Panc1 (cell line): ENCODE results near the gene TSPAN3. TPM values are rescaled to one million over a fixed set of nuclear protein-coding genes. Genes with fewer than 3 reads are reported as not detected.

Source experiments
- ATAC-seq: fragments of 200-7000 bp; cut with Tn5 transposase; 2 replicates; pipeline ENCODE4 v1.9.1; 2020; ENCODE audit warnings: mild to moderate bottlenecking, moderate library complexity
- BruUV-seq: library from RNA; stranded (reverse); fragments of 400-500 nt; replicated peaks from 2 replicates; lab custom pipeline; 2021; lab: Mats Ljungman, UMichigan
- CTCF ChIA-PET: fragments of 300-600 bp; sonication (Branson Sonifier 250); formaldehyde crosslinking; loops from one replicate; lab custom pipeline; 2022; ENCODE audit warnings: antibody characterized with exemption; lab: Charles Lee
- POLR2A ChIA-PET: fragments of 300-600 bp; sonication (Branson Sonifier 250); formaldehyde crosslinking; loops from one replicate; lab custom pipeline; 2022; ENCODE audit warnings: antibody characterized with exemption; lab: Charles Lee
- DNase-seq: peaks from one replicate; pipeline ENCODE4 v3.0.0-alpha.2; 2010; ENCODE audit warnings: low read depth, low spot score
- H3K27ac ChIP-seq: 2 replicates; pipeline ENCODE4 v1.5.1; 2011; ENCODE audit warnings: mild to moderate bottlenecking, low read length, inconsistent platforms
- H3K27me3 ChIP-seq: fragments of 200-500 bp; sonication (Bioruptor generic); 2 replicates; pipeline ENCODE4 v1.6.0; 2014; ENCODE audit warnings: low read length, inconsistent platforms; ENCODE audit not compliant: control insufficient read depth, insufficient read depth
- H3K36me3 ChIP-seq: fragments of 200-500 bp; sonication (Bioruptor generic); 2 replicates; pipeline ENCODE4 v1.5.1; 2014; ENCODE audit warnings: inconsistent platforms, mild to moderate bottlenecking, low read length, moderate library complexity; ENCODE audit not compliant: control insufficient read depth, insufficient read depth
- H3K4me1 ChIP-seq: 2 replicates; pipeline ENCODE4 v1.5.1; 2011; ENCODE audit warnings: inconsistent platforms, mild to moderate bottlenecking, low read length, moderate library complexity; ENCODE audit not compliant: control insufficient read depth, insufficient read depth
- H3K4me3 ChIP-seq, 2 experiments: 2 replicates each; pipeline ENCODE4 v1.5.1; 2011 to 2012; ENCODE audit warnings: low read depth in 2 of 2, low read length in 2 of 2, mild to moderate bottlenecking in 2 of 2, inconsistent platforms in 1 of 2, moderate library complexity in 1 of 2
- H3K9me3 ChIP-seq: fragments of 200-500 bp; sonication (Bioruptor generic); 2 replicates; pipeline ENCODE4 v1.5.1; 2014; ENCODE audit warnings: low read depth, mild to moderate bottlenecking, inconsistent platforms, low read length, moderate library complexity; ENCODE audit not compliant: control insufficient read depth, insufficient read depth
- CTCF ChIP-seq: fragments of 450-650 bp; IDR thresholded peaks from 2 replicates; pipeline ENCODE4 v1.5.1; 2017; ENCODE audit warnings: mild to moderate bottlenecking
- POLR2AphosphoS5 ChIP-seq: IDR thresholded peaks from 2 replicates; pipeline ENCODE4 v1.6.1; 2012; ENCODE audit warnings: mild to moderate bottlenecking, low read depth, low read length, moderate library complexity
- SIN3A ChIP-seq: IDR thresholded peaks from 2 replicates; pipeline ENCODE4 v1.6.1; 2012; ENCODE audit warnings: low read depth, mild to moderate bottlenecking, low read length, moderate library complexity, borderline replicate concordance; ENCODE audit not compliant: insufficient read depth
- TCF7L2 ChIP-seq: IDR thresholded peaks from 2 replicates; pipeline ENCODE4 v1.6.1; 2011; ENCODE audit warnings: mild to moderate bottlenecking, low read depth, low read length, inconsistent platforms
- in situ Hi-C: cut with HindIII; loops from 2 replicates; pipeline ENCODE4 v1.10.0; 2016; ENCODE audit warnings: low sequenced_read_pairs, low pct_unique_long_range_greater_than_20kb
- intact Hi-C: fragments of 100-400 bp; cut with micrococcal nuclease; formaldehyde crosslinking; loops from one replicate; pipeline ENCODE4 v1.10.0; 2022; ENCODE audit not compliant: unreplicated experiment
- total RNA-seq: library from RNA; stranded (reverse); gene quantifications from one replicate; pipeline ENCODE4 v1.2.1, GENCODE V29; 2021; ENCODE audit not compliant: unreplicated experiment
- TF ChIP-seq, protein P1 (sequence below), 2 experiments: IDR thresholded peaks; 2 replicates each; pipeline ENCODE4 v1.6.1; 2011 to 2012; ENCODE audit warnings: low read depth in 2 of 2, control low read depth in 1 of 2, low read length in 1 of 2, mild to moderate bottlenecking in 1 of 2, moderate library complexity in 1 of 2; ENCODE audit not compliant: insufficient read depth in 1 of 2

TSPAN3 gene
- total RNA-seq, 1 experiment from 2014 or later = 130 TPM

GRCh38 chr15:77097921-77098320 lies 27.0 kb upstream of the TSPAN3 start:
- Histone ChIP-seq H3K4me1 (no peaks in the 10 kb centered on the region), H3K27me3 (no peaks in the 10 kb centered on the region; the same call in 1 of the 2 replicates), H3K4me3 (no peak overlapping the region), H3K36me3 (no peaks in the 10 kb centered on the region), H3K27ac (no peak overlapping the region), H3K9me3 (no peaks in the 10 kb centered on the region)
- no TSS peak for BruUV-seq
- no peak for DNase-seq
- POLR2A ChIA-PET = no interaction called here
- intact Hi-C loops = no loop called here
- TF ChIP-seq CTCF (no peak), SIN3A (no peak), POLR2AphosphoS5 (no peak), TCF7L2 (no peak)
- TF ChIP-seq, protein P1, sequence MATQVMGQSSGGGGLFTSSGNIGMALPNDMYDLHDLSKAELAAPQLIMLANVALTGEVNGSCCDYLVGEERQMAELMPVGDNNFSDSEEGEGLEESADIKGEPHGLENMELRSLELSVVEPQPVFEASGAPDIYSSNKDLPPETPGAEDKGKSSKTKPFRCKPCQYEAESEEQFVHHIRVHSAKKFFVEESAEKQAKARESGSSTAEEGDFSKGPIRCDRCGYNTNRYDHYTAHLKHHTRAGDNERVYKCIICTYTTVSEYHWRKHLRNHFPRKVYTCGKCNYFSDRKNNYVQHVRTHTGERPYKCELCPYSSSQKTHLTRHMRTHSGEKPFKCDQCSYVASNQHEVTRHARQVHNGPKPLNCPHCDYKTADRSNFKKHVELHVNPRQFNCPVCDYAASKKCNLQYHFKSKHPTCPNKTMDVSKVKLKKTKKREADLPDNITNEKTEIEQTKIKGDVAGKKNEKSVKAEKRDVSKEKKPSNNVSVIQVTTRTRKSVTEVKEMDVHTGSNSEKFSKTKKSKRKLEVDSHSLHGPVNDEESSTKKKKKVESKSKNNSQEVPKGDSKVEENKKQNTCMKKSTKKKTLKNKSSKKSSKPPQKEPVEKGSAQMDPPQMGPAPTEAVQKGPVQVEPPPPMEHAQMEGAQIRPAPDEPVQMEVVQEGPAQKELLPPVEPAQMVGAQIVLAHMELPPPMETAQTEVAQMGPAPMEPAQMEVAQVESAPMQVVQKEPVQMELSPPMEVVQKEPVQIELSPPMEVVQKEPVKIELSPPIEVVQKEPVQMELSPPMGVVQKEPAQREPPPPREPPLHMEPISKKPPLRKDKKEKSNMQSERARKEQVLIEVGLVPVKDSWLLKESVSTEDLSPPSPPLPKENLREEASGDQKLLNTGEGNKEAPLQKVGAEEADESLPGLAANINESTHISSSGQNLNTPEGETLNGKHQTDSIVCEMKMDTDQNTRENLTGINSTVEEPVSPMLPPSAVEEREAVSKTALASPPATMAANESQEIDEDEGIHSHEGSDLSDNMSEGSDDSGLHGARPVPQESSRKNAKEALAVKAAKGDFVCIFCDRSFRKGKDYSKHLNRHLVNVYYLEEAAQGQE (IDR thresholded peaks at IDR 0.05; ENCODE audit: insufficient read depth in 1 of 2, low read depth in 2 of 2, low read length in 1 of 2) = no peak
- CTCF ChIA-PET = no interaction called here
- ATAC-seq = no peak
- in situ Hi-C loops = no loop called here

DNA sequence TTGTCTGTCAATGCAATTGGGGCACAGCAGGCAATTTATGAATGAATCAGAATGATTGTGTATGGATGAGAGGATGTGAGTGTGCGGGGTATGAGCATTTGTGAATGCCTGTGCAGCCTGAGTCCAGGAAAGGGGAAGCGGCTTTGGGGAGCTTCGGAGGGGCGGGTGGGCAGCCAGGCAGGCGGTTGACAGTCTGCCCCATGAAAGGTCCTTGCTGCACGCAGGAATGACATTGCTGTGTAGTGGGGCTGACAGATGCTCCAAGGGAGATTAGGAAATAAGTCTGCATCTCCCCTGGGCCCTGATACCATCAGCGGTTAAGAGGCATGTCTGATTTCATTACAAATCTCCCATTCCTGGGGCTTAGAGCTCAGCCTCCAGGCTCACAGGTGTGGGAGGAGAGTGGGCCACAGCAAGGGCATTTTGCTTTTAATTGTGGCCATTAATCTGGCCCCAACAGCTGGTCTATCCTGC lies 26.4 kb upstream of the TSPAN3 start:
- CTCF ChIA-PET = no interaction called here
- Histone ChIP-seq H3K4me3 (no peak overlapping the region), H3K9me3 (no peaks in the 10 kb centered on the region), H3K36me3 (no peaks in the 10 kb centered on the region), H3K27me3 (no peaks in the 10 kb centered on the region; the same call in 1 of the 2 replicates), H3K4me1 (no peaks in the 10 kb centered on the region), H3K27ac (no peak overlapping the region)
- TF ChIP-seq, protein P1 (IDR thresholded peaks at IDR 0.05; ENCODE audit: insufficient read depth in 1 of 2, low read depth in 2 of 2, low read length in 1 of 2) = no peak
- no peak for TF ChIP-seq CTCF
- no peak for TF ChIP-seq SIN3A
- in situ Hi-C loops = no loop called here
- BruUV-seq = no TSS peak
- intact Hi-C loops = no loop called here
- DNase-seq = no peak
- no peak for ATAC-seq
- POLR2A ChIA-PET = no interaction called here
